ENCODE data around the gene C4BPB. TPM values are rescaled to one million over a fixed set of nuclear protein-coding genes. Genes with fewer than 3 reads are reported as not detected.

The C4BPB gene
- total and polyA plus RNA-seq, 4 donors = 0.94 to 10.7 (median 5.2) TPM

DNA sequence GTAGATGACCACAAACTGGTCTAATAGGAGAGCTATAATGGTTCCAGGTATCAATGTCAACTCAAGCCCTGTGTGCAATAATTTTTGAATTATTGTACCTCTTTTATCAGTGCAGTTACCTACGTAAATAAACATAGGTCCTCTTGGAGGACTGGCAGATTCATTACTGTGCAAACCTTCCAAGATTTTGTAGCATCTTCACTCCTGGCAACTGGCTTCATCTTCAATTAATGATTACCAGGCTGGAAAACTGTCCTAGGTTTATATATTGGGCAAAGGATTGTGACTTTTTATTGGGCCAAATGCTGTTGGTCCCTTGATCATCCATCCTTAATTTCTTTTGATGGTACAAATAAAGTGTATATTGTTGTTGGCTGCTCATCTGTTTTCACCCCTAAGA is 51.0 kb downstream of the C4BPB start:
- Histone ChIP-seq H3K27me3 (ENCODE audit: control insufficient read depth in 1 of 2, insufficient read depth in 2 of 2, low read length in 1 of 2) (no peaks in the 10 kb centered on the region), H3K4me3 (ENCODE audit: low read length in 2 of 2) (no peak overlapping the region), H3K36me3 (ENCODE audit: control insufficient read depth in 1 of 2, insufficient read depth in 2 of 2, low read length in 1 of 2) (no peaks in the 10 kb centered on the region), H3K27ac (ENCODE audit: low read depth in 1 of 2, low read length in 2 of 2) (no peak overlapping the region), H3K4me1 (ENCODE audit: control insufficient read depth in 1 of 2, insufficient read depth in 2 of 2, low read length in 2 of 2) (no peaks in the 10 kb centered on the region), H3K9me3 (ENCODE audit: control insufficient read depth, low read length) (no peaks in the 10 kb centered on the region)
- intact Hi-C loops (cut with DNase I) = no loop called here
- WGBS, 2 donors = 88 to 96% methylated on average over 1 of the region's 1 CpG
- no peak for ATAC-seq (ENCODE audit: low FRiP score)
- DNase-seq = no peak

DNA sequence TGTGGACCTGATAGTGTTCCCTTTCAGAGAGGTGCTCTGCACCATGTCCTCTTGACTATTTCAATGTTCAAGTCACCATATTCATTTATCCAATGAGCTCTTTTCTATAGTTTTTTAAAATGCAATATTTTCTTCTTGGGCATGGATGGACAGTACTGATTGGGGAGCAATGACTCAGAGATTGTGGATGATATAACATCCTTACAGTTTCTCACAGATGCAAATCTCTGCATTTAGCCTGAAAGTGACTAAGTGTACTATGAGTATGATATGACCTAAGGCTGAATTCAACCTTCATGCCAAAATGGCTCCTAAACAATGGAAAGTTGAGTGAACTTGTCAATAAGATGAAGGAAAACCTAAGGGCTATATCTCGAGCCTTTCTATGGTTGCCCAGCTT is 51.9 kb downstream of the C4BPB start:
- ATAC-seq (ENCODE audit: low FRiP score) (no peak), DNase-seq (no peak)
- H3K36me3 ChIP-seq (ENCODE audit: control insufficient read depth in 1 of 2, insufficient read depth in 2 of 2, low read length in 1 of 2) = no peaks in the 10 kb centered on the region
- H3K27me3 ChIP-seq (ENCODE audit: control insufficient read depth in 1 of 2, insufficient read depth in 2 of 2, low read length in 1 of 2) = no peaks in the 10 kb centered on the region
- no peak overlapping the region for H3K27ac ChIP-seq (ENCODE audit: low read depth in 1 of 2, low read length in 2 of 2)
- 77 to 86% methylated on average over 1 of the region's 1 CpG for WGBS, 2 donors
- H3K9me3 ChIP-seq (ENCODE audit: control insufficient read depth, low read length) = peaks cover 2% of the 10 kb centered on the region
- intact Hi-C loops (cut with DNase I) = no loop called here
- H3K4me3 ChIP-seq (ENCODE audit: low read length in 2 of 2) = no peak overlapping the region
- no peaks in the 10 kb centered on the region for H3K4me1 ChIP-seq (ENCODE audit: control insufficient read depth in 1 of 2, insufficient read depth in 2 of 2, low read length in 2 of 2)

DNA sequence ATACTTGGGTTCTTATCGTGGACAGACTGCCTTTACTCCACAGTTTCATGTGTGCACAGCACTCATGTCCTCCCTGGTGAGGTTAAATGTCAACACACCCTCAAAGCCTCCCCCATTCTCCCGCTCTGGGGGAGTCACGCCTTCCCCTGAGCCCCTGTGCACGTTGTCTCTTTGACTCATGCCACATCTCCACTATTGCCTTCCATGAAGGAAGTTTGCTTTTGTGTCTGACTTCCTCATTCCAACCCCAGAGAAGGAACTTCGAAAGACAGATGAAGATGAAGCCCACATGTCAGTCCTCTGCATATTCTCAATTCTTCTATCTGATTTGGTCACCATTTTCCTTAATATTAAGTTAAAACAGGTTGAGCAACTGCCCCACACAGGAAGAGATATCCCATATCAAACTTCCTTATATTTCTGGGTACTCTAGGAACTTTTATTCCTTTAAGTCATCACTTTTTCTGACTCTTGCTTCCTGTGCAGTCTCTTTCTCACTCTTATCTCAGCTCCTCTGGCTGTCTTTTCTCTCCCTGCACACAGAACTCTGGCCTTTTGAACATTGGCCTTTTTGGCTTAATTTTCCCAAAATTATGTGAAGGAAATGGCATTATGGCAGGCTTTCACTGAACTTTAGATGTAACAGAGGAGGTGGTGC is 56.9 kb downstream of the C4BPB start:
- DNase-seq (no peak), ATAC-seq (ENCODE audit: low FRiP score) (no peak)
- Histone ChIP-seq H3K9me3 (ENCODE audit: control insufficient read depth, low read length) (peaks cover 2% of the 10 kb centered on the region), H3K36me3 (ENCODE audit: control insufficient read depth in 1 of 2, insufficient read depth in 2 of 2, low read length in 1 of 2) (no peaks in the 10 kb centered on the region), H3K4me3 (ENCODE audit: low read length in 2 of 2) (no peak overlapping the region), H3K27me3 (ENCODE audit: control insufficient read depth in 1 of 2, insufficient read depth in 2 of 2, low read length in 1 of 2) (no peaks in the 10 kb centered on the region), H3K4me1 (ENCODE audit: control insufficient read depth in 1 of 2, insufficient read depth in 2 of 2, low read length in 2 of 2) (no peaks in the 10 kb centered on the region), H3K27ac (ENCODE audit: low read depth in 1 of 2, low read length in 2 of 2) (no peak overlapping the region)
- WGBS, 2 donors = 78 to 82% methylated on average over 5 of the region's 5 CpGs
- intact Hi-C loops (cut with DNase I) = no loop called here

Other genes starting within 250 kb of the C4BPB start
- not detected for gene IL20, start 223.2 kb upstream of the C4BPB start, total RNA-seq
- not detected for gene IL20, start 223.2 kb upstream of the C4BPB start, polyA plus RNA-seq
- gene IL24, start 191.4 kb upstream of the C4BPB start, total RNA-seq = not detected
- not detected for gene IL24, start 191.4 kb upstream of the C4BPB start, polyA plus RNA-seq
- 1 to 10 TPM; 3.3 to 4.0 TPM for gene FCMR, start 166.9 kb upstream of the C4BPB start, total RNA-seq
- 1 to 10 TPM in 1 of 2 donors, under 1 TPM in 1; 0.28 to 1.3 TPM for gene FCMR, start 166.9 kb upstream of the C4BPB start, polyA plus RNA-seq
- 1 to 10 TPM in 1 of 2 donors, under 1 TPM in 1; 0.84 to 2.1 TPM for gene PIGR, start 142.4 kb upstream of the C4BPB start, total RNA-seq
- 10 to 100 TPM in 1 of 2 donors, under 1 TPM in 1; 0.28 to 67.5 TPM for gene PIGR, start 142.4 kb upstream of the C4BPB start, polyA plus RNA-seq
- gene FCAMR, start 118.4 kb upstream of the C4BPB start, total RNA-seq = not detected
- not detected for gene FCAMR, start 118.4 kb upstream of the C4BPB start, polyA plus RNA-seq
- gene C1orf116, start 56.1 kb upstream of the C4BPB start, total RNA-seq = under 1 TPM; 0.13 to 0.36 TPM
- 1 to 10 TPM in 1 of 2 donors, under 1 TPM in 1; 0.08 to 2.8 TPM for gene C1orf116, start 56.1 kb upstream of the C4BPB start, polyA plus RNA-seq
- 1 to 10 TPM; 5.5 to 6.6 TPM for gene YOD1, start 37.7 kb upstream of the C4BPB start, total RNA-seq
- 1 to 10 TPM in 1 of 2 donors, under 1 TPM in 1; 0.75 to 2.7 TPM for gene YOD1, start 37.7 kb upstream of the C4BPB start, polyA plus RNA-seq
- 10 to 100 TPM in 1 of 2 donors, 1 to 10 TPM in 1; 9.6 to 13.7 TPM for gene PFKFB2, start 35.6 kb upstream of the C4BPB start, total RNA-seq
- gene PFKFB2, start 35.6 kb upstream of the C4BPB start, polyA plus RNA-seq = 1 to 10 TPM; 3.0 to 6.0 TPM
- gene C4BPA, start 15.4 kb downstream of the C4BPB start, total RNA-seq = under 1 TPM in 1 of 2 donors, not detected in 1; 0.33 TPM
- under 1 TPM in 1 of 2 donors, not detected in 1; 0.50 TPM for gene C4BPA, start 15.4 kb downstream of the C4BPB start, polyA plus RNA-seq
- 10 to 100 TPM; 84.8 to 86.7 TPM for gene CD55, start 232.8 kb downstream of the C4BPB start, total RNA-seq
- 10 to 100 TPM; 20.2 to 29.6 TPM for gene CD55, start 232.8 kb downstream of the C4BPB start, polyA plus RNA-seq